GM23248 (cell line): ENCODE results near the gene LDLRAD3.

ENCODE experiments used
- EZH2 ChIP-seq: fragments of 200-600 bp; sonication (generic); IDR thresholded peaks from 2 replicates; pipeline ENCODE4 v1.6.1; 2018; ENCODE audit warnings: antibody characterized with exemption, mild to moderate bottlenecking; ENCODE audit not compliant: insufficient read depth, poor library complexity, severe bottlenecking
- EZH2phosphoT487 ChIP-seq: fragments of 200-600 bp; sonication (generic); IDR thresholded peaks from 2 replicates; pipeline ENCODE4 v1.6.1; 2018; ENCODE audit warnings: antibody characterized with exemption, moderate library complexity, mild to moderate bottlenecking, low read depth; ENCODE audit not compliant: insufficient read depth

DNA sequence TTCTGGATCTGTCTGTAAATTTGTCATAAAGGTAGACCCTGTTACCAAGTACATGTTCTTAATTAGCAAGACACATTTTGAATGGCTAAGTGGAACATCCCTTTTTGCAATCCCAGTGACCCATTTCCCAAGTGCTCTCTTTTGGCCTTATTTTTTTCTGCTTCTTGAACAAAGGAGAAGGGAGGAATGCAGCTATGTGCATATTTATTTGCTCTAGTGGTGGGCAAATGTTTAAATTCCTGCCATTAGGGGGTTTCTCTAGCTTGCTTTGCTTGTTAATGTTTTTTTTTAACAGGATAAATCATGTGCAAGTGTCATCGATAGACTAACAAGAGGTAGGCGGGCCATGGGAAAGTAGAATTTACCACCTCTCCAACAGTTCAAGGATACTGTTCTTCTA lies 209.7 kb downstream of the LDLRAD3 start:
- TF ChIP-seq EZH2phosphoT487 (no peak), EZH2 (no peak)
